Liver (tissue), 9 donors: ENCODE measurements around the gene NLGN1. TPM values are rescaled to one million over a fixed set of nuclear protein-coding genes. Genes with fewer than 3 reads are reported as not detected.

ENCODE experiments used
- DNase-seq: peaks from one replicate; pipeline ENCODE4 v3.0.0-alpha.2; 2017; ENCODE audit warnings: low spot score
- H3K27ac ChIP-seq, 2 donors: one replicate each; pipeline ENCODE4 v1.7.0; 2013; ENCODE audit warnings: inconsistent platforms in 2 of 2, low read length in 2 of 2, control low read depth in 1 of 2, low read depth in 1 of 2, mild to moderate bottlenecking in 1 of 2
- H3K27me3 ChIP-seq, 4 donors: one replicate each; pipeline versions ENCODE4 v1.6.1 to v1.7.0; 2013; ENCODE audit warnings: low read length in 3 of 4, inconsistent platforms in 1 of 4, mild to moderate bottlenecking in 1 of 4, moderate library complexity in 1 of 4; ENCODE audit not compliant: control insufficient read depth in 4 of 4, insufficient read depth in 4 of 4
- H3K36me3 ChIP-seq, 4 donors: one replicate each; pipeline versions ENCODE4 v1.6.1 to v1.7.0; 2013; ENCODE audit warnings: low read length in 3 of 4, mild to moderate bottlenecking in 3 of 4, low read depth in 1 of 4, moderate library complexity in 1 of 4; ENCODE audit not compliant: control insufficient read depth in 4 of 4, insufficient read depth in 3 of 4
- H3K4me1 ChIP-seq, 4 donors: one replicate each; pipeline versions ENCODE4 v1.6.1 to v1.7.0; 2013; ENCODE audit warnings: low read length in 3 of 4, mild to moderate bottlenecking in 3 of 4, moderate library complexity in 1 of 4; ENCODE audit not compliant: control insufficient read depth in 4 of 4, insufficient read depth in 4 of 4
- H3K4me3 ChIP-seq, 3 donors: one replicate each; pipeline versions ENCODE4 v1.6.1 to v1.7.0; 2013; ENCODE audit warnings: low read length in 3 of 3, control low read depth in 1 of 3, low read depth in 1 of 3, mild to moderate bottlenecking in 1 of 3
- H3K9ac ChIP-seq, 2 donors: one replicate each; pipeline ENCODE4 v1.7.0; 2013; ENCODE audit warnings: low read length in 2 of 2, mild to moderate bottlenecking in 2 of 2, moderate library complexity in 2 of 2, control low read depth in 1 of 2, low read depth in 1 of 2
- H3K9me3 ChIP-seq, 4 donors: one replicate each; pipeline versions ENCODE4 v1.6.1 to v1.7.0; 2013; ENCODE audit warnings: low read length in 3 of 4; ENCODE audit not compliant: control insufficient read depth in 4 of 4
- ATF3 ChIP-seq: IDR thresholded peaks from 2 replicates; pipeline ENCODE4 v1.6.1; 2016; ENCODE audit warnings: antibody characterized with exemption
- CTCF ChIP-seq: fragments of 150-350 bp; IDR thresholded peaks from 2 replicates; pipeline ENCODE4 v1.5.1; 2017; ENCODE audit warnings: improper control_type of control experiment, low read depth, low read length; ENCODE audit not compliant: missing input control
- EGR1 ChIP-seq, 2 donors: IDR thresholded peaks; 2 replicates each; pipeline ENCODE4 v1.6.1; 2016 to 2018; ENCODE audit warnings: antibody characterized with exemption in 2 of 2, low read depth in 2 of 2
- FOXA1 ChIP-seq: IDR thresholded peaks from 2 replicates; pipeline ENCODE4 v1.6.1; 2016; ENCODE audit warnings: antibody characterized with exemption
- FOXA2 ChIP-seq: IDR thresholded peaks from 2 replicates; pipeline ENCODE4 v1.6.1; 2016; ENCODE audit warnings: antibody characterized with exemption
- GABPA ChIP-seq, 2 donors: IDR thresholded peaks in 1 of 2; conservative IDR thresholded peaks in 1 of 2; 2 replicates each; pipeline ENCODE4 v1.6.1; 2016; ENCODE audit warnings: antibody characterized with exemption in 2 of 2, mild to moderate bottlenecking in 1 of 2, moderate library complexity in 1 of 2
- HNF4A ChIP-seq, 2 donors: conservative IDR thresholded peaks; 2 replicates each; pipeline ENCODE4 v1.6.1; 2016; ENCODE audit warnings: antibody characterized with exemption in 2 of 2, mild to moderate bottlenecking in 2 of 2
- HNF4G ChIP-seq: IDR thresholded peaks from 2 replicates; pipeline ENCODE4 v1.6.1; 2016; ENCODE audit warnings: antibody characterized with exemption
- MAX ChIP-seq: IDR thresholded peaks from 2 replicates; pipeline ENCODE4 v1.6.1; 2016; ENCODE audit warnings: antibody characterized with exemption
- NR2F2 ChIP-seq: IDR thresholded peaks from 2 replicates; pipeline ENCODE4 v1.6.1; 2016; ENCODE audit warnings: antibody characterized with exemption
- RAD21 ChIP-seq, 2 donors: IDR thresholded peaks; 2 replicates each; pipeline ENCODE4 v1.6.1; 2016; ENCODE audit warnings: antibody characterized with exemption in 2 of 2, mild to moderate bottlenecking in 2 of 2
- REST ChIP-seq: IDR thresholded peaks from 2 replicates; pipeline ENCODE4 v1.6.1; 2016; ENCODE audit warnings: antibody characterized with exemption, mild to moderate bottlenecking
- RXRA ChIP-seq, 2 donors: IDR thresholded peaks; 2 replicates each; pipeline ENCODE4 v1.6.1; 2017 to 2018; ENCODE audit warnings: antibody characterized with exemption in 2 of 2, mild to moderate bottlenecking in 1 of 2
- SP1 ChIP-seq: IDR thresholded peaks from 2 replicates; pipeline ENCODE4 v1.6.1; 2018; ENCODE audit warnings: antibody characterized with exemption, mild to moderate bottlenecking
- TAF1 ChIP-seq: conservative IDR thresholded peaks from 2 replicates; pipeline ENCODE4 v1.6.1; 2016; ENCODE audit warnings: antibody characterized with exemption, mild to moderate bottlenecking
- YY1 ChIP-seq: IDR thresholded peaks from 2 replicates; pipeline ENCODE4 v1.6.1; 2016; ENCODE audit warnings: antibody characterized with exemption, mild to moderate bottlenecking
- ZBTB33 ChIP-seq: IDR thresholded peaks from 2 replicates; pipeline ENCODE4 v1.6.1; 2016; ENCODE audit warnings: antibody characterized with exemption
- WGBS: extraction: QIAGEN DNeasy Blood & Tissue Kit; methylation state at CpG from one replicate; pipeline ENCODE4 v1.1.7; 2013; 5-methylcytosine and 5-hydroxymethylcytosine counted together
- polyA plus RNA-seq, 2 donors: library from polyadenylated mRNA; stranded (reverse) in 1 of 2; unstranded in 1 of 2; fragments of 200-250 nt in 1 of 2; fragments of >200 nt in 1 of 2; fragmentation: Nextera tagmentation in 1 of 2; extraction: Ambion mirVana in 1 of 2; gene quantifications; one replicate each; pipeline versions ENCODE4 v1.2.1 to v1.2.3, GENCODE V29; 2013 to 2015
- total RNA-seq, 2 donors: library from RNA; depleted of rRNA; stranded (reverse); fragments of >200 nt; gene quantifications; one replicate each; pipeline ENCODE4 v1.2.3, GENCODE V29; 2014
- donor health status: healthy.
- donor health status: healthy.
- donor health status: healthy.
- donor health status: healthy.
- donor health status: healthy.

Gene NLGN1
- total and polyA plus RNA-seq, 4 donors, result 0.02 to 0.67 (median 0.37) TPM; not detected in 1

GRCh38 chr3:174158674-174159073 is 761.1 kb downstream of the NLGN1 start (continued):
- TF ChIP-seq FOXA1 (no peak), FOXA2 (no peak), RAD21 (IDR thresholded peaks at IDR 0.05) (no peak), YY1 (no peak), RXRA (IDR thresholded peaks at IDR 0.05) (no peak), GABPA (IDR thresholded peaks at IDR 0.05 in 1 of 2, conservative IDR thresholded peaks at IDR 0.05 in 1 of 2) (no peak), MAX (no peak), ZBTB33 (no peak)

- H3K4me3 ChIP-seq, result no peak overlapping the region
- no peaks in the 10 kb centered on the region for H3K27me3 ChIP-seq
- no peak overlapping the region for H3K9ac ChIP-seq
- WGBS, result 63% methylated on average over 3 of the region's 3 CpGs
- no peak overlapping the region for H3K27ac ChIP-seq
- peaks cover 0 to 6% (median 3%) of the 10 kb centered on the region in 4 donors for H3K9me3 ChIP-seq
- no peak for TF ChIP-seq REST
- TF ChIP-seq CTCF, result no peak
- no peak for TF ChIP-seq FOXA1
- TF ChIP-seq RXRA (IDR thresholded peaks at IDR 0.05), result no peak
- no peak for TF ChIP-seq NR2F2
- no peak for TF ChIP-seq ATF3
- no peak for TF ChIP-seq ZBTB33
- TF ChIP-seq FOXA2, result no peak
- TF ChIP-seq MAX, result no peak
- no peak for TF ChIP-seq SP1
- no peak for TF ChIP-seq TAF1
- TF ChIP-seq HNF4A (conservative IDR thresholded peaks at IDR 0.05), result no peak
- no peak for TF ChIP-seq EGR1 (IDR thresholded peaks at IDR 0.05; ENCODE audit: low read depth in 2 of 2)
- no peak for TF ChIP-seq HNF4G
- no peak for TF ChIP-seq YY1
- TF ChIP-seq GABPA (IDR thresholded peaks at IDR 0.05 in 1 of 2, conservative IDR thresholded peaks at IDR 0.05 in 1 of 2), result no peak
- no peaks in the 10 kb centered on the region for H3K36me3 ChIP-seq
- no peaks in the 10 kb centered on the region for H3K4me1 ChIP-seq
- DNase-seq, result no peak
These were observed 762.1 kb downstream of the NLGN1 start for GRCh38 chr3:174159604-174160003.
